Umbilical cord (tissue), 2 donors: Measurements from ENCODE around the gene CAD. TPM values are rescaled to one million over a fixed set of nuclear protein-coding genes. Genes with fewer than 3 reads are reported as not detected.

Source experiments
- DNase-seq: peaks from one replicate; pipeline ENCODE4 v3.0.0-alpha.2; 2015; ENCODE audit warnings: low spot score
- total RNA-seq: library from RNA; depleted of rRNA; stranded (reverse); fragments of >200 nt; gene quantifications from one replicate; pipeline ENCODE4 v1.2.3, GENCODE V29; 2014; ENCODE audit warnings: low replicate concordance; ENCODE audit not compliant: insufficient read depth

CAD gene
- total RNA-seq, 1 donor from 2014 or later = 45.0 TPM

GRCh38 chr2:27281442-27281841 is 64.3 kb downstream of the CAD start:
- DNase-seq = no peak

DNA sequence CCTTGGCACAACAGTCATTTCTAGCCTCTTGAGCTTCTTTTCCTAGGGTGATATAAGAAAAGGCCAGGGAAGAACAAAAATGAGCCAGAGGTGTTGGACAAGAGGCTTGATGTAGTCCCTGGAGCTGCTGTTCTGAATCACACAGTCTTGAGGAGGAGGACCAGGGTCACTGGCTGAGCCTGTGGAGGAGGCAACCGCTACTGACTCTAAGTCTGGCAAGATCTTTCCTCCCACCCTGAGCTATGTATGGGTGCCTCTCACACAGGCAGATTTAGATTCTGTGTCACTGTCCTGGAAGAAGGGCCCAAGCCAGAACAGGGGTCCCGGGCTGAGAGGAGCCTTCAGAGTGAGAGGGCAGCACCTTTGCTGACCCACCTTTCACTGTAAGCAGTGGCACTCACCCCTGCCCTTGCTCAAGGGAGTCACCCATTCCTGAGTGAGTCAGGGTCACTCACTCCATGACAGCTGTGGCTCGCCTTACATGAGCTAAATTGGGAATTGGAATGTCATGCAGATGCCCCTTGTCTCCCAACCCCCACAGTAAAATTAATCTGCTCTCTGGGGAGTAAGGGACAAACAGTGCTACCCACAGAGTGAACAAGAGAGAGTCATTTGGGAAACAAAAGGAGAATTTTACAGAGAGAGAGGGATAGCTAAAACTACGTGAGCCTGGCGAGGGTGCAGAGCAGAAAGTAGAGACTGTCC is 64.8 kb downstream of the CAD start, which contains the start of gene TRIM54:
Gene TRIM54, plus strand, starts transcription at position 575 of the 705 bp plus-strand sequence. CDS start 303 bp downstream, outside the sequence.
- no peak for DNase-seq

GRCh38 chr2:27282892-27283291 is 65.7 kb downstream of the CAD start:
- no peak for DNase-seq

- no peak for DNase-seq
Measured at GRCh38 chr2:27284996-27285395, 67.8 kb downstream of the CAD start.

- no peak for DNase-seq
Measured at GRCh38 chr2:27285481-27285880, 68.3 kb downstream of the CAD start.

- no peak for DNase-seq
Measured at GRCh38 chr2:27288610-27289009, 71.4 kb downstream of the CAD start.

DNA sequence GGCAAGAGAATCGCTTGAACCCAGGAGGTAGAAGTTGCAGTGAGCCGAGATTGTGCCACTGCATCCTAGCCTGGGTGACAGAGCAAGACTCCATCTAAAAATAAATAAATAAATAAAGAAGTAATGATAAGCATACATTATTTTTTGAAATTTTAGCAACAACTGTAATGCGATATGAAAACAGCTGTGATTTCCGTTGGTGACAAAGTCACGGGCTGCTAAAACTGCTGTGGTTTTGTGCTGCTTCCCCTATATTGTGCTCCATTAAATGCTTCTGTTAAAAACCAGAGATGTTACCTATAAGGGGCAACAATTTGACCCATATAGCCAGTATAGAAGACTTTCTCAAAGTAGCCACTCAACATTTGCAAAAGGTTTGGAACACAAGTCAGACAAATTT is 73.4 kb downstream of the CAD start:
- no peak for DNase-seq

GRCh38 chr2:27291865-27292264 is 74.7 kb downstream of the CAD start:
- DNase-seq = no peak

Other genes starting within 250 kb of the CAD start
- gene MAPRE3, start 246.7 kb upstream of the CAD start, total RNA-seq = 4.1 TPM
- gene TMEM214, start 184.4 kb upstream of the CAD start, total RNA-seq = 28.2 TPM
- gene AGBL5, start 165.7 kb upstream of the CAD start, total RNA-seq = 5.5 TPM
- gene OST4, start 145.7 kb upstream of the CAD start, total RNA-seq = 441 TPM
- gene EMILIN1, start 138.8 kb upstream of the CAD start, total RNA-seq = 287 TPM
- gene KHK, start 130.6 kb upstream of the CAD start, total RNA-seq = 3.4 TPM
- 11.6 TPM for gene CGREF1, start 98.2 kb upstream of the CAD start, total RNA-seq
- gene ABHD1, start 93.6 kb upstream of the CAD start, total RNA-seq = 1.2 TPM
- 20.2 TPM for gene PREB, start 82.7 kb upstream of the CAD start, total RNA-seq
- not detected for gene PRR30, start 78.0 kb upstream of the CAD start, total RNA-seq
- gene TCF23, start 68.4 kb upstream of the CAD start, total RNA-seq = 1.7 TPM
- gene ATRAID, start 5.3 kb upstream of the CAD start, total RNA-seq = 112 TPM
- 13.0 TPM for gene SLC5A6, start 5.1 kb upstream of the CAD start, total RNA-seq
- 5.5 TPM for gene SLC30A3, start 45.7 kb downstream of the CAD start, total RNA-seq
- gene DNAJC5G, start 58.1 kb downstream of the CAD start, total RNA-seq = not detected
- 5.1 TPM for gene TRIM54, start 65.1 kb downstream of the CAD start, total RNA-seq
- 1.4 TPM for gene UCN, start 91.1 kb downstream of the CAD start, total RNA-seq
- gene MPV17, start 105.7 kb downstream of the CAD start, total RNA-seq = 27.9 TPM
- 31.8 TPM for gene GTF3C2, start 139.4 kb downstream of the CAD start, total RNA-seq
- gene EIF2B4, start 153.0 kb downstream of the CAD start, total RNA-seq = 10.1 TPM
- 98.0 TPM for gene SNX17, start 153.2 kb downstream of the CAD start, total RNA-seq
- 8.4 TPM for gene ZNF513, start 163.4 kb downstream of the CAD start, total RNA-seq
- 28.2 TPM for gene PPM1G, start 192.2 kb downstream of the CAD start, total RNA-seq
- gene NRBP1, start 211.3 kb downstream of the CAD start, total RNA-seq = 89.3 TPM
- not detected for gene KRTCAP3, start 225.0 kb downstream of the CAD start, total RNA-seq